Effector CD8-positive, alpha-beta T cell (primary cell): ENCODE data around the gene PGLYRP4.
"Not testable (repeated sequence)": the region's sequence is repeated elsewhere in the genome, so short reads cannot be mapped to it uniquely, and the experiment has no call there.

ENCODE experiments used
- DNase-seq: peaks from one replicate; lab custom pipeline; 2025; lab: John Stamatoyannopoulos, UW

Gene PGLYRP4

GRCh38 chr1:153337980-153338853 is 10.4 kb downstream of the PGLYRP4 start:
- DNase-seq, result no peak

GRCh38 chr1:153336650-153337049 is 12.0 kb downstream of the PGLYRP4 start:
- no peak for DNase-seq

- no peak for DNase-seq
Observed at GRCh38 chr1:153333902-153334301, 14.7 kb downstream of the PGLYRP4 start.

DNA sequence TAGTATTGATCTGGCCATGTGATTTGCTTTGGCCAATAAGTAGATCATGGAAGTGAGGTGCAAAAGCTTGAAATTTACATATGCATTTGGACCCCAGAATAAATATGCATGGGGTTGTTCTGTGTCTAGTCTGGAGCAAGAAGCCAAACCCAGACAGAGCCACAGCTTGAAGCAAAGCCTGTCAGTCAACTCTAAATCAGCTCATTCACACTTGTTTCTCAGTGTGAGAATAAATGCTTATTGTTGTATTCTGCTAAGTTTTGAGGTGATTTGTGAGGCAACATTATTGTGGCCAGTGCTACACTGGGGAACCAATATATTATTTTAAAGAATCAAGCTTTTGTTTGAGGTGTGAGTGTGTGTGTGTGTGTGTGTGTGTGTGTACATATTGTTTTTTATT is 23.7 kb downstream of the PGLYRP4 start:
- DNase-seq, result no peak

- DNase-seq, result no peak
Observed at GRCh38 chr1:153322568-153322967, 26.1 kb downstream of the PGLYRP4 start.

- DNase-seq, result not testable (repeated sequence)
Observed at GRCh38 chr1:153318145-153318544, 30.5 kb downstream of the PGLYRP4 start.

- not testable (repeated sequence) for DNase-seq
Observed at GRCh38 chr1:153316013-153316412, 32.6 kb downstream of the PGLYRP4 start.

DNA sequence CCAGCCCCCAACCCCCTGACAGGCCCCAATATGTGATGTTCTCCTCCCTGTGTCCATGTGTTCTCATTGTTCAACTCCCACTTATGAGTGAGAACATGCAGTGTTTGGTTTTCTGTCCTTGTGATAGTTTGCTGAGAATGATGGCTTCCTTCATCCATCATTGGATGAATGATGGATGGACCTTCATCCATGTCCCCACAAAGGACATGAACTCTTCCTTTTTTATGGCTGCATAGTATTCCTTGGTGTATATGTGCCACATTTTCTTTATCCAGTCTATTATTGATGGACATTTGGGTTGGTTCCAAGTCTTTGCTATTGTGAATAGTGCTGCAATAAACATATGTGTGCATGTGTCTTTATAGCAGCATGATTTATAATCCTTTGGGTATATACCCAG is 34.3 kb downstream of the PGLYRP4 start:
- DNase-seq, result not testable (repeated sequence)

GRCh38 chr1:153313288-153313687 is 35.4 kb downstream of the PGLYRP4 start:
- no peak for DNase-seq

- DNase-seq, result no peak
Observed at GRCh38 chr1:153312570-153313186, 36.0 kb downstream of the PGLYRP4 start, which contains the start of gene PGLYRP3. PGLYRP3 (minus strand) TSS chr1:153312952; CDS start chr1:153310665, 2,287 bp downstream.

GRCh38 chr1:153310526-153310925 is 38.1 kb downstream of the PGLYRP4 start:
- DNase-seq, result no peak

DNA sequence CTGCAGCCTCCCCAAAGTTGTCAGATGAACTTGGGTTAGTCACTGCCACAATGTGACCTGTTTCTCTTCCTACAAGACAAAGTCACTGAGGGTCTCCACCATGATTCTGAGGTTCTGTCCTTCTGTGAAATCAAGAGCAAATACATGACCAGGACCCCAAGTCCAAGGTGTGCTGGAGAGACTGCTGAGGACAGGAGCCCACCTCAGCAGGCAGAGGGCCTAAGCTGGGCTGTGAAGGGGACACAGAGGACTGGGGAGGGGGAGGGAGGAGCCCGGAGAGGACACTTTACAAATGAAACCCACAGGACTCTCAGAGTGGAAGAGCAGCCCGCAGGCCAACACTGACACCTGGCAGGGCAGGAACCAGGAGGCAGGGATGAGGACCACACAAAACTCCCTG is 39.2 kb downstream of the PGLYRP4 start:
- DNase-seq, result no peak

GRCh38 chr1:153308540-153308939 is 40.1 kb downstream of the PGLYRP4 start:
- no peak for DNase-seq

DNA sequence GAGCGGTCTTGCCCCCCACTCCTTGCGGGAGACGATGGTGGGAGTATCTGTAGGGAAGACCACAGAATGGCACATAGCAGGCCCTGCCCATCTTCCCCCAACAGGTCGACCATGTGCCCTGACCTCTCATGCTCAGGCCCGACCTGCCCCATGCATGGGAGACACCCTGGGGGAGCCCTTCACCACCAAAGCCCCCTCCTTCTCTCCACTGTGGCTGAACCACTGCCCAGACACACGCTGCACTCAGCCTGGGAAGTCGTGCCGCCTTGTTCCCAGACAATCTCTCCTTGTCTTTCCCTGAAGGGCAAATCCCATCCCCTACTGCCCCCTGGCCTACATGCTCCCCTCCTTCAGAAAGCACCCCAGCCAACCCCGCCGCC is 41.4 kb downstream of the PGLYRP4 start:
- DNase-seq, result no peak

DNA sequence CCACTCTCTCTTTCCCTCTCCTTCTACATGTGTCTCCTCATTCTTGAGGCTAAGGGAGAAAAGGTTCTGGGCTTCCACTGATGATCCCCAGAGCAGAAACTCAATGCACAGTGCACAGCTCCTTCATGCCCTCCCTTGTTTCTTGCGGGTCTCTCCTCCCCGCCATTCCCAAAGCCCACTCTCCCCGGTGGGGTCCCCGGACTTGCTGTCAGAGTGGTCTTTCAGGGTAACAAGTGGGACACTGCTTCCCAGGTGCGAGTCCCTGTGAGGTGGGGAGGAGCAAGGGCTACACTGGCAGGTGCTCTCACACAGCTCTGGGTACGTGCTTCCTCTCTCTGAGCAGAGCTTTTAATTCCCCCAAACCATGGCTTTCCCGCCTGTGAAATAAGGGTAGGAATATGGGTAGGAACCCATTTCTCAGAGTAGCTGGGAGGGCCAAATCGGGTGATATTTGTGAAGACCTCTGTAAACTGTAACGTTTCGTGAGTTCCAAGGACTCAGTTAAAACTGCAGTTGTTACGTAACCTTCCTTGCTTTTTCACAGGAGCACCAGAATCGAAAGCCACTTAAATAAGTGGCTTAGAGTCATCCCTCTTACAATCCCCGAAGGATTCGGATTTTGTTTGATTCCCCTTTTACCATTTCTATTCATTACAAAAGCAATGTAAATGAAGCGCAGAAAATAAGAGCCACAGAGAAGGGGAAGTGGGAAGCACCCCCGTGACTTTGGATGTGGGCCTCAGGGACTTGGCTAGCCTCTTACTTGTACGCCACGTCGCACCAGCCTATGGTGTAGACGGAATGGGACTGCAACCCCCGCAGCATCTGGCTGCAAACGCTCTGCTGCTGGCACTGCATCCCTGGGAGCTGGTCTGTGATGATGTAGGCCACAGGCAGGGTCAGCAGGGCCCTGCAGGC is 42.1 kb downstream of the PGLYRP4 start:
- DNase-seq, result no peak

DNA sequence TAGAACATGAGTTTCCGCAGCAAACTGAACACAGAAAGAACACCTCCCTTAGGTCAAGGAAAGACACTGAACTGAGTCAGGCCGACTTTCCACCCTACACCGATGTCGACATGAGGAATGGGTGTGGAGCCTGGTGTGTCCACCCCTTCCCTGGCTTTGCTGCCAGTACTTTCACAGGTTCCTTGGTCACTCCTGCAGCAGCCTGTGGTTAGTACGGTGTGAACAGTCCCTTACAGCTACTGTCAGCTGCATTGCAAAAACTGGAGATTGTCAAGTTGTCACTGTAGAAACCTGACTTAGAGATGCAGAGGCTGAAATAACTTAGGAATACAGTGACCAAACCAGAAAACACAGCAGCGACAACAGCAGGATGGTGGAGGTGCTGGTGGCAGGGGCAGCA is 43.0 kb downstream of the PGLYRP4 start:
- no peak for DNase-seq

DNA sequence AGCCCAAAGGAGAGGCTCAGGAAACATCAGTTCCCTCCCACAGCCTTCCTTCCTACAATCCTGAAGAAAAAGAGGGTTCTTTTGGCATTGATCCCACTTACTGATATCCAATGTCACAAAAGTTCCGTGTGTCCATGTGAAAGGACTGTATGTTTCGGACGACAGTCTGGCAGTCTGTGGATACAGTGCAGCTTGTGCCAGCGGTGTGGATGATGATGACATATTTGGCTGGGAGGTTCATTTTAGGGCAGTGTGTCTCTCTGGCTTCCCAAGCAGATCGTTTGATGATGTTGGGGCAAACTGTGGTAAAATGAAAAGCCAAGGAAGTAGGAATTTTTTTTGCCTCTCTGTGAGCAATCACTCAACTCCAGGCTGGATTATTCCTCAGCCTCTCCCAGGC is 46.3 kb downstream of the PGLYRP4 start:
- DNase-seq, result no peak

GRCh38 chr1:153293851-153294250 is 54.8 kb downstream of the PGLYRP4 start:
- DNase-seq, result no peak

DNA sequence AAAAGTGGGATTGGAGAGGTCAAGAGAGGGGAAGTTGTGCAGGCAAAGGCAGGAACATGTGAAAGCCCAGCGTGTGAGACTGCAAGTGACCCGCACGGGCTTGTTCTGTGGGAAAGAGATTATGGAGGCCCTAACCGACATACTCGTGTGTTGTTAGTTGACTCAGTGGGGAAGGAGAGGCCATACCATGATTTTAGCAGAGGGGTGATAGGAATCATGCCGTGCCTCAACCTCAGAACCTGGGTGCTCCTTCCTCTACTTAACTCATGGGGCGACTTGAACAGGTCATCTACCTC is 55.2 kb downstream of the PGLYRP4 start:
- DNase-seq, result no peak

DNA sequence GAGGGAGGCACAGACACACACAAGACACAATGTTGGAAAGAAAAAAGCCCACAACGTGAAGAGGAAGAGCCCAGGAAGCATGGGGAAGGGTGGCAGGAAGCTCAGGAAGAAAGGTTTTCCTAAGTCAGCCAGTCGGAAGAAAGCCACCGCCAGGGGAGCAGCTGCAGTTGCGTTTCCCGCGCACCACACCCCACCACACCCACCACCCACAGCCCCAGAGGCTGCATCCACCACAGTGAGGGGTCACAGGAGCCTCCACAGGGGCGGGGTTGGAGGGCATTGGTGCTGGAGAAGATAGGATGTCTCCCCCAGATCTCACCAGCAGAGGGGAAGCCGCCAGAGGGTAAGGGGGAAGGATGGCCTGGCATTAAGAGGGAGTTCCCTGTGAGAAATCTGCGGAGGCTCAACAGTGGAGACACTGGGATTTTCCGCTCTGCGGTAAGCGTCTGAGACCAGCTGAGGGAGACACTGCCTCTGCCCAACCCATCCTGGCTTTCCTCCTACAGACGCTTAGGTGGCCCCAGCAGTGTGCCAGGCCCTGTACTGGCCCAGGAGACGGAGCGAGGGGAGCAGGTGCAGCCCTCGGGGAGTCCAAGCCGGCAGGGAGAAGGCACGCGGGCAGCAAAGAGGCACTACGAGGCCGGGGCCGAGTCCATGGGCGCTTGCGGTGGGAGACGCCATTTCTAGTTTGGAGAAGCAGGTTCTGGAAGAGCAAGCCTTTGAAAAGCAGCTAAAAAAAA is 55.7 kb downstream of the PGLYRP4 start:
- DNase-seq, result no peak

- no peak for DNase-seq
Observed at GRCh38 chr1:153292185-153292584, 56.5 kb downstream of the PGLYRP4 start.

DNA sequence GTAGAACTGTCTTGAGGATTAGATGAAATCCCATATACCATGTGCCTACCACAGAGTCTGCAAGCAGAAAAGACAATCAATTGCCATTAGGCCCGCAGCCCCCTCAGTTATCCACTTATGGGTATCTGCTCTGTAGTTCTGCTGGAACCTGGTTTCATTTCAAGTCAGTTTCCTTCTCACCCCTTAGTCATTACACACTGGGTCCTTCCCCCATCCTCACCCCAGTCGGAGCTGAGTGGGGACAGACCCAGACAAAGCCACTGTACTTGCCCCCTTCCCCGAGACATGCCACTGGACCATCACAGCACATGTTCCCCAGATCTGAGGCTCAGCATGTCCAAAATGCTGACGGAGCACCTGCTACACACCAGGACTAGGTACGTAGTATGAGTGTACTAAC is 57.1 kb downstream of the PGLYRP4 start:
- no peak for DNase-seq
